Activated gamma-delta T cell treated with anti-CD3 and anti-CD28 coated beads, Interleukin-2, amount 50 U/mL, for 16 hours (primary cell): Measurements from ENCODE around the gene SLC38A3.
"Not testable (repeated sequence)": the region's sequence is repeated elsewhere in the genome, so short reads cannot be mapped to it uniquely, and the experiment has no call there.

ENCODE experiments used
- DNase-seq: peaks from one replicate; pipeline ENCODE4 v3.0.0-alpha.2; 2020; ENCODE audit warnings: low read depth

SLC38A3 gene

DNA sequence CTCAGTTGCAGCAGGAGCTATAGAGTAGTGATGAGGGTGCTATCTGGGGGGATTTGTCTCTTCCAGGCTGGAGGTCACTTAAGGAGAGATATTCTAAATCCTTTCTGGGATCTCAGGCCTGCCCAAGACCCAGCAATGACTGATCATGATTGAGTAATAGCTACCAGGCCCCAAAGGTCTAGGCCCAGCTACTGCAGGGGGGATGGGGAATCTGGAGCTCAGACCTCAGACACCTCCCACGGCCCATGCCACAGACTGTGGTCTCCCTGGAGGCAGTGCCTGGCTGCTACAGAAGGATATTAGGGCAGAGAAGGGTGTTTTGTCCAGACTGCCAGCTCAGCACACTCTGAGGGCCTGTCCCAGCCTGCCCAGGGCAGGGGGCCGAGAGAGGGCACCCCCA is 6.9 kb downstream of the SLC38A3 start:
- DNase-seq: no peak

GRCh38 chr3:50212502-50212901 is 7.4 kb downstream of the SLC38A3 start:
- DNase-seq: no peak

DNA sequence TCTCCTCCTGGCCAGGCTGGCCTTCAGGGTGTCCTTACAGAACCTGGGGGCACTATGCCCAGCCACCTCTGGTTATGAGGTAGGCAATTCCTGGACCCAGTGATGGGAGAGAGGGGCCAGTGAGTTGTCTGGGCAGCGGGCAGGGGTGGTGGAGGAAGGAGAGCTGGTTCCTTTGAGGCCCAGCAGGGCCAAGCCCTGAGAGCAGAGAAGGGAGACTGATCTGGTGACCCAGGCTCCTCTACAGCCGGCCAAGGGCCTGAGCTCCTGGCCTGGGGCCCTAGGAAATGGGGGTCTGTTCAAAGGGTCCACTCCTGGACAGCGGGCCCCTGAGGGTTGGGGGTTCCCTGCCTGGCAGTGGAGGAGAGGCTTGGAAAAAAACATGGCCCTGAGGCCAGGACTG is 7.9 kb downstream of the SLC38A3 start:
- DNase-seq: no peak

DNA sequence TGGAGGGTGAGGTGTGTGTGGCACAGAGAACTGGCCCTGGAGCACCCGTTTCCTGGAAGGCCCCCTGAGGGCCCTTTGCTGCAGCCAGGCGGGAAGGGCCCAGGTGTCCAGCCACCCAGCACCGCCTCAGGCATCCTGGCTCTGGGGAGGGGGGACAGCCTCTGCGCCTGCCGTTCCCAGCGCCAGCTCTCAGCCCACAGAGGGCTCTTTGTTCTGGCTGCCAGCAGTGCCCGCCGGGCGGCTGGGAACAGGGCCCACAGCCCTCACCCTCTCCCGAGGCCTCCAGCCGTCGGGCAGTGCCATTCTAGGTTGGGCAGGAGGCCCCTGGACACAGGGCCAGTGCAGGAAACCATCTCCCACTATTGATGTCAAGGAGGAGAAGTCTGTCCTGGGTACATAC is 8.3 kb downstream of the SLC38A3 start:
- DNase-seq: no peak

- no peak for DNase-seq
These were observed 9.8 kb downstream of the SLC38A3 start for GRCh38 chr3:50214824-50215223.

DNA sequence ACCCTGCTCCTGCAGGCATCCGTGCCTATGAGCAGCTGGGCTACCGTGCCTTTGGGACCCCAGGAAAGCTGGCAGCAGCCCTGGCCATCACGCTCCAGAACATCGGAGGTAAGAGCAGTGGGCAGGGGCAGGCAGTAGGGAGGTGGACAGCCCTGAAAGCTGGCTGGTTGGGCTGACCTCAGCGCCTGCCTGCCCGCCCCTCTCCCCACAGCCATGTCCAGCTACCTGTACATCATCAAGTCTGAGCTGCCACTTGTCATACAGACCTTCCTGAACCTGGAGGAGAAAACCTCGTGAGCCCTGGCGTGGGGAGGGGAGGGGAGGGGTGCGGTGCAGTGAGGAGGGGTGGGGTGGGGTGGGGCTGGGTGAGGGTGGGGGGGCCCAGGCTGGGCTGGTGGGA is 10.5 kb downstream of the SLC38A3 start:
- no peak for DNase-seq

GRCh38 chr3:50217681-50218080 is 12.6 kb downstream of the SLC38A3 start:
- DNase-seq: no peak

- no peak for DNase-seq
These were observed 13.4 kb downstream of the SLC38A3 start for GRCh38 chr3:50218448-50218847.

DNA sequence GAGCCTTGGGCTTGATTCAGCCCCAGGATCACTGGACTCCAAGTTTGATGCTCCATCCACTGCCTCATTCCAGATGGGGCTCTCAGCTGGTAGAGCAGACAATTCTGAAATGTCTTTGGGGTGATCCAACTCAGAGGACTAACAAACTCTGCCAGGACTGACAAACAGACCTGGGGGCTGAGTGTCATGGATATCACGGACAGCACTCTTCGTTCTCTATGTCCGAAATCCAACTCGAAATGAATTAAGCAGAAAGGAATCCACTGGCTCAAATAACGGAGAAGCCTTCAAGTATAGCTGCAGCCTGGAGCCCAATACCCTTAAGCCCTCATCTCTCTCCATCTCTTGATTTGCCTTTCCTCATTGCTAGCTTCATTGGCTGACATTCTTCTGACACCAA is 14.2 kb downstream of the SLC38A3 start:
- no peak for DNase-seq

- no peak for DNase-seq
These were observed 15.0 kb downstream of the SLC38A3 start for GRCh38 chr3:50220109-50220508.

GRCh38 chr3:50221051-50221410 is 16.0 kb downstream of the SLC38A3 start:
- no peak for DNase-seq

DNA sequence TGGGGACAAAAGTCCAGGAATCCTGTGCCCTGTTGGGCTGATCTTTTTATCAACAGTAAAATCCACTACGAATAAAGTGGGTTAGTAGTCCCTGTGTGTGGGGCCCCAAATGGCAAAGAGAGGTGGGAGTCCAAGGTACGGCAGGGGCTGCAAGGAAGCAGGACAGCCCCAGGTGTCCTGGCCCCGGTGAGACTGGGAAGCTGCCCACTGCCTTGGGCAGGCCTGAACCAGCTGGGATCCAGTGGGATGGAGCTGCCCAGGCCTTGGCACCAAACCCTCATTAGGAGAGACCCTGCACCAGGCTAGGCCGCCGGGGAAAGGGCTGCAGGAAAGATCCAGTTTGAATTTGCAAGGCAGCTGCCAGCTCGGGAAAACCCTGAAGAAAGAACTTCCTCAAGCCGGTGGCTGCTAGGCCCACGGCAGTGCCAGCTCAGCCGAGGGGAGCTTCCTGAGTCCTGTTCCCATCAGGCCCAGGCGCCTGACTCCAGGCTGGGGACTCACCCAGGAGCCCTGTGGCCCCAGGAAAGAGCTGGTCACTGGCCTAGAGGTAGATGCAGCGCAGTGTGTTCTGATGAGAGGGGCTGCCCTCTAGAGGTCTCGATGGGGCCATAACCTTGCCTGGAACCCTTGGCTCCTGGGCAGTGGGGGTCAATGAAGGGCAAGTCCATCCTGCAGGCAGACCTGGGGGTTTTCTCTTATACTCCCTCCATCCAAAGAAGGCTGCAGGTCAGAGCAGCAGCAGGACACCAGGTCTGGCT is 16.5 kb downstream of the SLC38A3 start:
- no peak for DNase-seq

DNA sequence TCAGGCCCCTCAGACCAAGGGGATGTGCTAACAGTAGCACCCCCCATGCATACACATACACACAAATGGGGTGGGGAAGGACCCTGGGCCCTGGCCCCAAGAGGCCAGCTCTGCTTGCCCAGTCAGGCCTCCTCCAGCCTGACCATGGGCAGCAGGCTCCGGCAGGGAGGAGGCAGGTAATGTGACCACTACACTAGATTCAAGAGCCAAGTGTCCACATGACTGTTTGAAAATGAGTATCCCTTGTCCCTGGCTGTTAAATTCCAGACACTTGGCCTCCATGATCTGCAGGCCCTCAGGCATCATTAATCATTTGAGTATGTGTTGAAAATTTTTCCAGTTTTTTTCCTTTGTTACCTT is 17.1 kb downstream of the SLC38A3 start:
- DNase-seq: no peak

GRCh38 chr3:50224639-50225038 is 19.6 kb downstream of the SLC38A3 start:
- DNase-seq: no peak

GRCh38 chr3:50226888-50227389 is 21.9 kb downstream of the SLC38A3 start:
- no peak for DNase-seq

GRCh38 chr3:50227390-50228183 is 22.5 kb downstream of the SLC38A3 start:
- DNase-seq: peak; percentile 82

DNA sequence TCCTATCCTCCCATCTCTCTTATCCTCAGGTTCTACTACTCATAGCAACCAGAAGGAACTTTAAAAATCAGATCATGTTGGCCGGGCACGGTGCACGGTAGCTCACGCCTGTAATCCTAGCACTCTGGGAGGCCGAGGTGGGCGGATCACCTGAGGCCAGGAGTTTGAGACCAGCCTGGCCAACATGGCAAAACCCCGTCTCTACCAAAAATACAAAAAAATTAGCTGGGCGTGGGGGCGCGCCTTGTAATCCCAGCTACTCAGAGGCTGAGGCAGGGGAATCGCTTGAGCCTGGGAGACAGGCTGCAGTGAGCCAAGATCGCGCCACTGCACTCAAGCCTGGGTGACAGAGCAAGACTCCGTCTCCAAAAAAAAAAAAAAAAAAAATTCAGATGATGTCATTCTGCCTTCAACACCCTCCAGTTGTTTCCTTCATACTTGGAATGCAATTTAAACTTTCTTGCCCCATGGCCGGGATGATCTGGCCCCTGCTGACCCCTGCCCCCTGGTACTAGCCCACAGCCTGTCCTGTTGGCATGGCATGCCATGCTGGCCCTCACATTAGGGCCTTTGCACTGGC is 23.2 kb downstream of the SLC38A3 start:
- not testable (repeated sequence) for DNase-seq

- no peak for DNase-seq
These were observed 24.4 kb downstream of the SLC38A3 start for GRCh38 chr3:50229490-50229889.

GRCh38 chr3:50230104-50230793 is 25.2 kb downstream of the SLC38A3 start:
- no peak for DNase-seq

DNA sequence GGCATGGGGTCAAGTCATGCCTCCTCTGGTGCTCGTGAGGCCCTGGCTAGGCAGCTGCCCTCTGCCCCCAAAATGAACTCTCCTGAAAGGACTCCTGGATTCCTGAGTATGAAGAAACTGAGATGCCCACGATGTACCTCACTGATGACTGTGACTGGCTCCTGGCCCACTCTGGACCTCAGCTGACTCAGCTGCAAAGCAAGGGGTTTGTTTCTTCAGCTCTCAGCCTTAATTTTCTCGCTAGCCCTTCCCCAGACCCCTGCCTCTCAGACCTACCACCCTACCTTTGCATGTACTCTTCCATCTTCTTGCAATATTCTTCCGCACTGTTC is 25.7 kb downstream of the SLC38A3 start:
- DNase-seq: no peak

GRCh38 chr3:50231581-50231980 is 26.5 kb downstream of the SLC38A3 start:
- DNase-seq: no peak

GRCh38 chr3:50232303-50232702 is 27.2 kb downstream of the SLC38A3 start:
- DNase-seq: no peak

GRCh38 chr3:50233176-50233575 is 28.1 kb downstream of the SLC38A3 start:
- no peak for DNase-seq
